HG02943 (cell line): ENCODE results near the gene GLI2.

Experiments used
- ATAC-seq: cut with Tn5 transposase; IDR thresholded peaks from one replicate; pipeline ENCODE4 v1.9.1; 2021; ENCODE audit warnings: mild to moderate bottlenecking, low read depth, moderate library complexity; ENCODE audit not compliant: unreplicated experiment

The GLI2 gene

GRCh38 chr2:120735746-120736170 is at the start of gene GLI2:
Gene GLI2, plus strand, starts transcription at chr2:120735868. Its CDS starts 61,453 bp downstream, at chr2:120797321.
- no peak for ATAC-seq

GRCh38 chr2:120685974-120686297 is 49.7 kb upstream of the GLI2 start:
- ATAC-seq = no peak

GRCh38 chr2:120686511-120687168 is 49.0 kb upstream of the GLI2 start:
- ATAC-seq = no peak

GRCh38 chr2:120687210-120687609 is 48.5 kb upstream of the GLI2 start:
- ATAC-seq = no peak

DNA sequence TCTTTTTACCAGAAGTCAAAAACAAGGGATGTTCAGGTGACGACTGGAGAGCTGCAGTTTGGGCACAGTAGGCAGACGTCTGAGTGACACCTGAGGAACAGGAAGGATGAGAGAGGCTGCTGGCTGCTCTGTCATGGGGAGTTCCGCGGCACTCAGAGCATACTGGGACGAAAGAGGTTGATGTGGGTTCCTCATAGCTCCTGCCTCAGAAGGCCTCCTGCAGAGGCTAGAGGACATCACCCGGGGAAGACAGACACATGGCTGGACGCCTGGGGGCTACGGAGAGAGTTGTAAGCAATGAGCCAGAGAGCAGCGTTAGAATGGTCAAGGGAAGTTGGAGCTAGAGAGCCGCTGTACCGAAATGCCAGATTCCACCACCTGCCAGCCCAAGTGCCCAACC is 45.1 kb upstream of the GLI2 start:
- ATAC-seq = no peak

DNA sequence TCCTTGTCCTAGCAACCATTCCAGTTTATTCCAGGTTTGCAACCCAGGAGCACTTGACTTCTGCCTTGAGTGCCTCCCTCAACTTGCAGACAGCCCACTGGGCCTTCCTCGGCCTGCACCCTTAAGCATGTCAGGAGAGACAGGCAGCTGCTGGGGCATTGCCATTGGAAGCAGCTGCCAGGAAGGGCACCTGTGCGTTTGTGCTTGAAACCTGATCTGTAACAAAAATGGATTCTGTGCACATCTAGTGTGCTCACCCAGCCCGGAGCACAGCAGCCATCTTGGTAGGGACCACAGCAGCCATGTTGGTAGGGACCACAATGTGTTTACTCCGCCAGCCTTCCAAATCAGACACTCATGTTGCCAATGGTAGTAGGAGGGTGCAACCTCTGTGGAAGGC is 44.3 kb upstream of the GLI2 start:
- ATAC-seq = no peak

DNA sequence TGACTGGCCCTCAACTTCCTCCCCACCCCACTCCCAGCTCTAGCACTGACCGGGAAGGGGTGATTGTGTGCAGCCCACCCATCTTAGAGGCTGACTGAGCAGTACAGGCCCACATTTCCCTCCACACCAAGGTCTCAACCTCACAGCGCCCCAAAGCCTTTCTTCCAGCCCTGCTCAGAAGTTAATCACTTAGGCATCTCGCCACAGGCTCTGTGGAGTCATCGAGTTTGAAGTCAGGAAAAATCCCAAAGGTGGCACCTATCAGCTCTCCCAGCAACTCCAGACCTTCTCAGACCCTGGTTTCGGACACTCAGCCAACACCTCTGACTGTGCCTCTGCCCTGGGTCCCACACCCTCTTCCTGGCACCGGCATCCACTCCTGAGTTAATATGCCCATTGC is 43.0 kb upstream of the GLI2 start:
- no peak for ATAC-seq

DNA sequence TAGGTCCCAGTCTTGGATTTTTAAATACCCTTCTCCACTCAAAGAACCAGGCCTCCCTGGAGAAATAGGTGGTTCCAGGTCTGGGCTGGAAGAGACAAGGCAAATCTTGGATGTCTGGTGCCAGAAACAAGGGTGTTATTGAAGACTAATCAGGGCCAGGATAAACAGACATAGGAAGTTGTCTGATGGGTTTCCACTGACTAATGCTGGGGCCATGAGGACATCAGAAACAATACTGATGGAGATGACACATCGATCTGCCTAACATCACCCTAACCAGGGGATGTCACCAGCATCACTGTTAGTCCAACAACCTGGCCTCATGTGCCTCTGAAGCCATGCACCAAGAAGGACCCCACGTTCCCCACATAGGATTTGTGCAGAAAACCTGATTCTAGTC is 42.5 kb upstream of the GLI2 start:
- ATAC-seq = no peak

DNA sequence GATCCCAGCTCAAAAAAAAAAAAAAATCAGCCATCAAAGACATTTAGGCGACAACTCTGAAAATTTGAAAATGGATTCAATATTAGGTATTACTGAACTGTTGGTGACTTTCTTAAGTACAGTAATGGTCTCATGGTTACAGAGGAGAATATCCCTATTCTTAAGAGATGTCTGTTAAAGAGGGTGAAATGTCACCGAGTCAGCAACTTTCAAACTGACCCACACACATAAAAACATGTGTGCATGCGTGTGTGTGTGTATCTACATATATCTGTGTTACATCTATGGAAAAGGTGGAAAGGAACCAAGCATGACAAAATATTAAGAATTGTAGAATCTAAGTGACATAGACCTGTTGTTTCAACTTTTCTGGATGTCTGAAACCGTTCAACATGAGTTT is 41.6 kb upstream of the GLI2 start:
- no peak for ATAC-seq

- no peak for ATAC-seq
Measured at GRCh38 chr2:120697471-120697870, 38.2 kb upstream of the GLI2 start.

GRCh38 chr2:120699292-120699691 is 36.4 kb upstream of the GLI2 start:
- ATAC-seq = no peak

GRCh38 chr2:120700659-120701058 is 35.0 kb upstream of the GLI2 start:
- ATAC-seq = no peak

DNA sequence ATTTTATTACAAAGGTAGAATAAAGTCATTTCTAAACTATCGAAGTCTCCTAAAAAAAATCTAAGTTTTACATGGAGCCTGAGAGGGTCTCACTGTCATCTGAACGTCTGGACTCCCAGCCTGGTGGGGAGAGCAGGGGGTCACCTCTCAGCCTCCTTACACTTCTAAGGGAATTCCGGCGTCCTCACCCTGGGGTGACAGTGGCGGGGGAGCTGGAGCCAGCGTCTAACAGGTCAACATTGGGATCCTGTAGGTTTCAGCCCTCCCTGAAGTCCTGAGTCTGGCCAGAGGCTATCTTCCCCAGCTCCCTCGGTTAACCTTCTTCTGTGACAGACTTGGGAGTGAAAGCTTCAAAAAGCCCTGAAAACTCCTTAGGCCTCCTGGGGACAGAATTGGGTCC is 34.6 kb upstream of the GLI2 start:
- ATAC-seq = no peak

- ATAC-seq = no peak
Measured at GRCh38 chr2:120701499-120701898, 34.2 kb upstream of the GLI2 start.

DNA sequence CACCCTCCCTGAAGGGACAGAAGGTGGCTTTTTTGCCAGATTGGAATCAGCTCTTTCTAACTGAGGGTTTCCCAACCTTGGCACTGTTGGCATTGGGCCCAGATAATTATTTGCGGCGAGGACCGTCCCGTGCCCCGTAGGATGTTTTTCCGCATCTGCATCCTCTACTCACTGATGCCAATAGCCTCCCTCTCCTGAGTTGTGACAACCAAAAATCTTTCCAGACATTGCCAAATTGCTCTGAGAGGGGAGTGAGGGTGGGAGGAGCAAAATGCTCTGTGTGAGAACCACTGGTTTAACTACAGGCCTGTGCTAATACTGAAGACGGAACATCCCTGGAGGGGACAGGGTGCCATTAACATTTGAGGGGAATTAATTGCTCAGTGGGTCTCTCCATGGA is 33.6 kb upstream of the GLI2 start:
- no peak for ATAC-seq

DNA sequence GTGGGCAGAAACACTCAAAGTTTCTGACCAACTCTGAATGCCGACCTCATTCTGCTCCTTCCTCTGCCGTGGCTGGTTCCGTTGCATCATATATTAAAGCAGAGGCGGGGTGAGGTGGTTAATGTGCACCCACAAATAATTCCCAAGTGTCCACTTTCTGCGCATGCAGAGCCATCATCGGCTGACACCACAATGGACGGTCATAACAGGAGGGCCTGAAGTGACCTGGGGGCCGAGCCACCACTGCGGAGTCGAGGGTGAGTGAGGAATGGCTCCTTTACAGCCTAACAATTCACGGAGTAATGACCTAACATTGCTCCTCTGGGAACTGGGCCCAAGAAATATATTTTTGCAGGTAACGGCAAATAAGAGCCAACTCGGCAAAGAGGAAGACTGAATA is 32.9 kb upstream of the GLI2 start:
- no peak for ATAC-seq

- ATAC-seq = no peak
Measured at GRCh38 chr2:120703330-120703994, 32.2 kb upstream of the GLI2 start.

- ATAC-seq = no peak
Measured at GRCh38 chr2:120704696-120705095, 31.0 kb upstream of the GLI2 start.

DNA sequence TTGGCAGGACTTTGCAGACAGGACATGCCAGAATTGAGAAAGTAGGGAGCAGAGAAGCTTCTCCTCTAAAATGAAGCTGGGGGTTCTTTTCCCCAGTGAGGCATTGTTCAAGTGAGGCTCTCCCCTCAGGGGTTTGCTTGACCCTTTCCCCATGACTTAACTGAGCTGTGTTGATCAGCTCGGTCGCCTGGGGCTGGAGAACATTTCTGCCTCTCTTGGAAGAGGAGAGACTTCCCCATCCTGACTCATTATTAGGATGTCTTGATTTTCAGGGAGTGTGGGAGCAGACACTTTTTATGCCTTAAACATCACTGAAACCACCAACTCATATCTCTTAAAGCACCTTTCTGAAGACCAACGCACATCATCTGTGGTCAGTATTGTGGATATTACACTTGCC is 27.9 kb upstream of the GLI2 start:
- ATAC-seq = no peak

GRCh38 chr2:120708944-120709607 is 26.6 kb upstream of the GLI2 start:
- ATAC-seq = no peak

DNA sequence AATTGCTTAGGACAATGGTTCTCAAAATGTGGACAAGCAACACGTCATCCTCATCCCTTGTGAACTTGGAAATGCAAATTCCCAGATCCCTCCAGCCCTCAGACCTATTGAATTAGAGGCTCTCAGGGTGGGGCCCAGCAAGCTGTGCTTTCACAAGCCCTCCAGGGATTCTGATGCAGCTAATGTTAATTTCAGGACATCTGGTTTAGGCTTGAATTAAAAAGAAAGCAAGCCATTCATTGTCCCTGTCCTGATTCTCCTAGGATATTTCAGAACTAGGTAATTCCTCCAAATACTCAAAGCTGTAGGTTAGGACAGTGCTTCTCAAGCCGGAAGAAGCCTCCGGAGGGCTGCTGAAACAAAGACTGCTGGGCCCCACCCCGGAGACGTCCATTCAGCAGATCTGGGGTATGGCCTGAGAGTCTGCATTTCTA is 26.0 kb upstream of the GLI2 start:
- ATAC-seq = no peak

DNA sequence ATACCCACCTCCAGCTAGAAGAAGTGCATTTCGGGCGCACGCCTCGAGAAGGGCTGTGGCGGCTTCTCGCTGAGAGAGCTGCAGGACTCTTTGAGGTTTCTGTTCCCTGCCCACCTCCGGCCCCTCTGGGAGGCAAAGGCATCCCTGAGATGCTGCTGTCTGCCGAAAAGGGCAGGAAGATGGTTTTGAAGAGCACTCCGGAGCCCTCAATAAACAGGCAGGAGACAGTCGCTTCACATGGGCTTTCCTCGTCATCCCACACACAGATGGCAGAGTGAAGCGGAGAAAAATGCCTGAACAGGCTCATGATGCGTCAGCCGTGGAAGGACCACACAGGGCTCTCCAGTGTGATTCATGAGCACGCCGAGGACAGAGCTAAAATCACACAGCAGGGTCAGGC is 25.4 kb upstream of the GLI2 start:
- no peak for ATAC-seq
